ENCODE measurements around the gene ITGBL1.

The ITGBL1 gene, protein sequence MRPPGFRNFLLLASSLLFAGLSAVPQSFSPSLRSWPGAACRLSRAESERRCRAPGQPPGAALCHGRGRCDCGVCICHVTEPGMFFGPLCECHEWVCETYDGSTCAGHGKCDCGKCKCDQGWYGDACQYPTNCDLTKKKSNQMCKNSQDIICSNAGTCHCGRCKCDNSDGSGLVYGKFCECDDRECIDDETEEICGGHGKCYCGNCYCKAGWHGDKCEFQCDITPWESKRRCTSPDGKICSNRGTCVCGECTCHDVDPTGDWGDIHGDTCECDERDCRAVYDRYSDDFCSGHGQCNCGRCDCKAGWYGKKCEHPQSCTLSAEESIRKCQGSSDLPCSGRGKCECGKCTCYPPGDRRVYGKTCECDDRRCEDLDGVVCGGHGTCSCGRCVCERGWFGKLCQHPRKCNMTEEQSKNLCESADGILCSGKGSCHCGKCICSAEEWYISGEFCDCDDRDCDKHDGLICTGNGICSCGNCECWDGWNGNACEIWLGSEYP

DNA sequence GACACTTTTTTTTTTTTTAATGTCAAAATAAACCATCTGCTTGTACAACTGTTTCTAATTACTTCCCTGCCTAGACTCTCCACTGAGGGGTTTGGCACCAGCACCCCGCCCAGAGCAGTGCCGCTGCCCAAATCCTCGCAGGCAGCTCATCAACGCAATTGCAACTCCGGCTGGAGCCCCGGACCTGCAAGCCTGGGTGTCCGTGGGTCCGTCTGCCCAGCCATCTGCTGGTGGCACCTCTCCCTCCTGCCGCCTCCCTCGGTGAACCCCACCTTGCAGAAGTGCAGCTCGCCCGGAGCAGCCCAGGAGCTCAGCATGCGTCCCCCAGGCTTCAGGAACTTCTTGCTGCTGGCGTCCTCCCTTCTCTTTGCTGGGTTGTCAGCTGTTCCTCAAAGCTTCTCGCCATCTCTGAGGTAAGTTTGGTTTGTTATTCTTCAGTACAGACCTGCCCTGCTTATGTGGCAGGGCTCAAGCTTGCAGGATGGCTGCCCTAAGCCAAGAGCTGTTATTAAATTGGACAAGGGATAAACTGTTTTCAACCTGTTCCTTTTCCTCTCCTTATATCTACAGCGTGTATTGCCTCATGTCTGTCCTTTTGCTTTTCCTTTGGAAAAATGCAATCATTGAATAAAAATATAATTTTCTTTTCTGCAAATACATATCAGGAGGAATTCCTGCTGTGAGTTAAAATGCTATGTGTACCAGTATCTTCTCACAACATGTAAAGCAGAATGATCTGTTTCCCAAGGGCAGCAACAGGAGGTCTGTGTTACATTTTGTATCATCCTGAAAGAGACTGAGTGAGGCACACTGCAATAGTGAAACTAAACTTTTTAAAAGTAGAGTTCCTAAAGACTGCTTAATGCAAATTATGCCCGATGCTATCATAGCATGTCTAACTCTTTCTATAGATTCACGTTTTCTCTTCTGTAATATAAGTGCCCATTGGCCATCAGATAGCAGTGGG is at the start of gene ITGBL1:
TSS of gene ITGBL1 (plus strand) at position 157 of the 967 bp plus-strand sequence. CDS start at position 316, 159 bp downstream.
- no peak for DNase-seq

- no peak for DNase-seq
Measured at GRCh38 chr13:101406791-101407190, 45.7 kb upstream of the ITGBL1 start.

GRCh38 chr13:101408154-101408553 is 44.3 kb upstream of the ITGBL1 start:
- DNase-seq = no peak

DNA sequence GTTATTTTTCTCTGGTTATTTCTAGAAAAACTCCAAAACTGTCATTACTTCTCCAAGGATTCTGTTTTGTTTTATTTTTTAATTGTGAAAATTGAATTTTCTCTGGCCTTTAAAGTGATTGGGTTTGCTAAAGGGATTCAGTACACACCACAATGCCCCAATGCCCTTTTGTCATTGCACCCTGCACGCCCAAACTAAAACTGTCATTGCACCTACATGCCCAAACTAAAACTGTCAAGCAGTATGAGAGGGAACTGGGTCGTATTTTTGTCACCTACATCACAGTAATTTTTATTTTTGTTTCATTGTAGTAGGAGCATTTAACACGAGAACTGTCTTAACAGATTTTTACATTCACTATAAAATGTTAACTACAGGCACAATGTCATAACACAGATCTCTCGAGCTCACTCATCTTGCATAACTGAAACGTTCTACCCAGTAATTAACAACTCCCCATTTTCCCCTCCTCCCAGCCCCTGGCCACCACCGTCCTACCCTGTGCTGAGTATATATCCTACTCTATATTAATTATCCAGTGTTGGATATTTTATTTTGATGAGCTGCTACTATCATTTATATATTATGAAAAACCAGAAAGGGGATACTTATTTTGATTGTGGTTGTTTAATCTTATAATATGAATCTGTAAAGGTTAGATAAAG is 43.4 kb upstream of the ITGBL1 start:
- DNase-seq = no peak

DNA sequence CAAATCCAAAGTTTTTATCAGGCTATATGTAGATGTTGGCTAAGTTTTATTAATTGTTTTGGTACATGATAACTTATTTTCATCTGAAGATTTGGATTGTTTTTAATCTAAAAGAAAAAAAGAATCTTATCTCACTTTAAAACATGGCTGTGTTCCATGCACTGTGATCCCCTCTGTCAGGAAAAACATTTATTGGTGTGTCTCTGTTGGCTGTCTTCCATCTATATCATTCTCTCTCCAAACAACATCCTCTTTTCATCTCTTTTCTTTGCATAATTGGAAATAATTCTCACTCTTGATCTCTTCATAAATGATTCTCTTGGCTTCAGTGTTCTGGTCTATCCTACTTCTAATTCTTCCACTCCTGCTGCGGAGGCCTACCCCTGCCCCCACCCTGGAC is 40.4 kb upstream of the ITGBL1 start:
- DNase-seq = no peak

DNA sequence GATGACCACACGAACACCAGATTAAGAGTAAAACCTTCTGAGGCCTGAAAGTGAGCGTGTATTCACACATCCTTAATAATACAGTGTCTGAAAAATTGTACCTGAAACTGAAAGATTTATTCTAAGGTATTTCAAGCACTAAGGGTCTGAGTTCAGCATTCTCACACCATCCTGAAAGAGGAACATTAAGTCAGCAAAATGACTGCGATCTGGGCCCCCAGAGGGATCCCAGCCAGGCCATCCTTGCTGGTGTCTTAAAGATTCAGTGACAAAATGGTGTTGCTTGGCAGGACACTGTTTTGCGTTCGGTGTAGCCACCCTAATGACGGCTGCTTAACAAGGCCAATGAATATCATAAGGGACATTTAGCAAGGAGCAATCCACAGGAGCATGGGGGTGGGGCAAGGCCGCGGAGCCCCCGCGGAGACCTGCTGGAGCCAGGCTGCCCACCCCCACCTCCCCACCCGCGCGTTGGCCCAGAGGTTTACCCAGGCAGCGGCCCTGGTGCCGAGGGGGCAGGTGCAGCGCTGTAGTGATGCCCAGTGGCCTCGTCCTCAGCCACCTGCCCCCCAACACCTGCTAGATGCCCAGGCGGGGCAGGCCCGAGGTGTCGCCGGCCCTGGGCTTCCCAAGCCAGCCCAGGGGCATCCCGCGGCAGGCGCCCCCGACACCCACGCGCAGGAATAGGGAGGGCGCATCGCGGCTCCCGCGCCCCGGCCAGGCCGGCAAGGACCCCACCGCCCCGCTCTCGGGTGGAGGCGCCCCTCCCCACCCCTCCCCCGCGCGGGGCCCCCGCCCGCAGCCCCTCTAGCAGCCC is 36.9 kb upstream of the ITGBL1 start:
- DNase-seq = peak; percentile 28 to 44

DNA sequence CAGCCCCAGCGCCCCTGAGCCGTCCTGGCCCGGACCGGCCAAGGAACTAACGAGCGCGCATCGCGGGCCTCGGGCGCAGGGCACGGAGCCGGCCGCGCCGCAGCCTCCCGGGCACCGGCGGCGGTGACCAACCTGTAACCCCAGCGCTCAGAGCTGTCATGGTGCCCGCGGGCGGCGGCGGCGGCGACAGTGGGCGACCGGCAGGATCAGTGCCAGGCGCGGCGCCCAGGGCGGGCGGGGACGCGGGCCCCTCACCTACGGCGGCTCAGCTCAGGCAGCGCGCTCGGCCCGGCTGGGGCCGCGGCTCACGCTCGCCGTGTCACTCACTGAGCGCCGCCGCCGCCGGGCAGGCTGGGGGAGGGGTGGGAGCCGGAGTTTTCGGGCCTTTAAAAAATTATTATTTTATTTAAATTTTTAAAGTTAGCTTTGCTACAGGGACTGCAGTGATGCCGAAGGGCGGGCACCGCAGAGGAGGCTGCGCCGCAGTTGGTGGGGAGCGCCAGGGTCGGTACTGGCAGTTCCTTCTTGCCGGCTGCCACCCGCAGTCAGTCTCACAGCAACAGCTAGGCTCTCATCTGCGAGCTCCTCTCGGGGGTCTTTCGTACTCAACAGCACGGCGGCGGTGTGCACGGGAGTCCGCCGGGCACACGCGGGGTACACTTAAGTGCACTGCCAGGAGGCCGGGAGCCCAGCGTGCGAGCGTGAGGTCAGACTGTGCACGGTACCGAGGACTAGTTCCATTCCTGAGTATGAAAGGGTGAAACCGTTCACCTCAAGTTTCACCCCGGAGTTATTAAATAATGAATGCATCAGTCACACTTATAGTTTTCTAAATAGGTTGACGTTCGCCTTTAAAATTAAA is 36.1 kb upstream of the ITGBL1 start, which contains the start of gene NALCN:
TSS of gene NALCN (minus strand) at position 328 of the 862 bp plus-strand sequence. CDS start 17,382 bp downstream, outside the sequence.
- DNase-seq = peak; percentile 33 to 61

- peak; percentile 61 to 84 for DNase-seq
Measured at GRCh38 chr13:101417043-101417406, 35.5 kb upstream of the ITGBL1 start.

DNA sequence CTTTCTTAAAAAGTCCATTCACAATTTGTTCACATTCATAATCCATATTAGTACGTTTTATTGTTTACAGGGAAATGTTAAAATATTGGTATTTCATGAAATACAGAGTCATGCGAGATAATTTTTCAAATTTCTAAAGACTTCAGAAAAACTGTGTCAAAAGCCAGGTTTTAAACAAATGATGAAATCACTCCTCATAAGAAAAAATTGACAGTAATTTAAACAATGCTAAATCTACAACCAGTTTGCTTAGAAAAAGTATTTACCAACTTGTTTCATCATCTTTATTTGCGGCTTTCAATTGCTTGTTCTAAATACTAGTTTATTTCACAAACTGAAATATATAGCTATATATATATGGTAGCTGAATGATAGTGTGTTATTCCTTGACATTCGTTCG is 35.0 kb upstream of the ITGBL1 start:
- no peak for DNase-seq

DNA sequence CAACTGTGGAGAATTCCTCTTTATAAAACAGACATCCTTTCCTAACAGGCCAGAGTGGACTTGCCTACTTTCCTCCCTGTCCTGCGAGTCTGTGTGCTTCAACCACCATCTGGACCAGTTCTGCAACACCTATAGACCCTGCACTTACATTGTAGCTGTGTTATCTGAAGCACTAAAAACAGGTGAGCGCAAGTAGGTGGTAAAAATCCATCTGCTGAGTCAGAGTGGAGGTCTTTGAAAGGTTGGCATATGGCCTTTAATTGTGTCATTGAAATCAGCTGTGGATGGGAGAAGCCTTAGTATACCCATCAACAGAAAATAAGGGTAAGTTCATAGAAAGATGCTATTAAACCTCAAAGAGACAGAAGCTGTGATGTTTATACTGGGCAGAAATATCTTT is 28.6 kb upstream of the ITGBL1 start:
- no peak for DNase-seq

DNA sequence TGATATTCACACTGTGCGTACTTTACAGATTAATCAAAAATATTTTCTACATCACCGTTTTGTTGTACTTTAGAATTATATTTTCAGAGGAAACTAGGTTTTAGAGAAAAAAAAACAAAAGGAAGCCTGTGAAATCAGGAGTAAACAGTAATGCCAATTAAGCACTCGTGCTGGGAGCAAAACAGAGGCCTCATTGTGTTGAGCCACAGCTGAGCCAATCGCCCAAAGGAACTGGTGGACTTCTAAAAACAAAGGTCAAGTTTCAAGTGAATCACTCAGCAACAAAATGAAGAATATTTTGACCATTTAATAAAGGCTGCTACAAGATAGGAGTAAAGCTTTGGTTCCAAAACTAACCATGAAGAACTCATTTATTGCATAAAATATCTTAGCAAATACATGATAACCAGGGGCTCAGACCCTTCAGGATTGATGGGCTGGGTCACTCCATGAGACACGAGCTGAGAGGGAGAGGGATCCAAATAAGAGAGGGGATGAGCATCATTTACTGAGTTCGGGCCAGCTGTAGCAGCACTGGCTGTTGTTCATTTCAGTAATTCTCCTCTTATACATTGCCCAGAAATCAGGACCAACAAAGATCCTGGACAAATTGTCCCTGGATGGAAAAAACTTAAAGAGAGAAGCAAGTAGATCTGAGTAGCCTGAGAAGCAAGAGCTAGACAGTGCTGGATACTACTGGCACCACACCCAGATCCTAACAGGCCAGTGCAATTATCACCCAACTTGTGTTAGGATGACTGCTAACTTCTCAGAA is 27.9 kb upstream of the ITGBL1 start:
- DNase-seq = no peak

- DNase-seq = no peak
Measured at GRCh38 chr13:101425156-101425471, 27.4 kb upstream of the ITGBL1 start.

DNA sequence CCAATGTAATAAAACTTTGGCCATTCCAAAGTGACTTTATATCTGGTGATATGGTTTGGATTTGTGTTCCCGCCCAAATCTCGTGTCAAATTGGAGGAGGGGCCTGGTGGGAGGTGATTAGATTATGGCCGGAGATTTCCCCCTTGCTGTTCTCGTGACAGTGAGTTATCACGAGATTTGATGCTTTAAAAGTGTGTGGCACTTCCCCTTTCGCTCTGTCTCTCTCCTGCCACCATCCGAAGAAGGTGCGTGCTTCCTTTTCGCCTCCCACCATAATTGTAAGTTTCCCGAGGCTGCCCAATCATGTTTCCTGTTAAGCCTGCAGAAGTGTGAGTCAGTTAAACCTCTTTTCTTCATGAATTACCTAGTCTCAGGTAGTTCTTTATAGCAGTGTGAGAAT is 26.9 kb upstream of the ITGBL1 start:
- no peak for DNase-seq

GRCh38 chr13:101429733-101430132 is 22.7 kb upstream of the ITGBL1 start:
- no peak for DNase-seq

- no peak for DNase-seq
Measured at GRCh38 chr13:101433895-101434294, 18.6 kb upstream of the ITGBL1 start.

DNA sequence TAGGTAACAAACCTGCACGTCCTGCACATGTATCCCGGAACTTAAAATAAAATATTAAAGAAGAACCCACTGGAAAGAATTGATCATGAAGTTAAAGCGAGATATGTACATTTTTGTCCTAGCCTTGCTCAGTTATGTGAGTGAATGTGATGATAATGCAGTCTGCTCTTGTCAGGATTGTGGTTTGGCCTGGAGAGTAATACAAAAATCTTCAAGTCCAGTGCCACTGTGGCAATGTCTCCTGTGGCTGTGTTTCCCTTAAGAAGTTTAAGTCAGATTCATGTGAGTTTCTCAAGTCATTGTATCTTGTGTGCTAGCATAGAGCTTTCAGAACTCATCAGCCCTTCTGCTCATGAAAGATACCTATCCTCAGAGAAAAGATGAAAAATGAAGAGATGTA is 18.0 kb upstream of the ITGBL1 start:
- no peak for DNase-seq

DNA sequence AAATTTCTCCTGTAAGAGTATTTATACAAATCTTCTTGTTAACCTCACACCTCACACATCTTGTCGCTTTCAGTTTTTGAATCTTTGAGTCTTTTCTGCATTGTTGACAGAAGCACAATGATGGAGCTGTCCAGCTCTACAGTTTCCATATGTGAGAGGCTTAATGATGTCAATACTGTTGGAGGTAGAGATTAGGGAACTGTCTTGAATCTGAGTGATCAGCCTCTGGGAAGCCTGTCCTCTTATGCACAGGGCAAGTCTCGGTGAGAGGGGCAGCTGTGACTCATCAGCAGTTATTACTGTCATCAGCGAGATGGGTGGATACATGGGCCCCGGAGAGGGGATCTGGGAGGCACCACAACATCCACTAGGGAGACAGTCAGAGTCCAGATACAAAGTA is 4.6 kb upstream of the ITGBL1 start:
- DNase-seq = no peak

- no peak for DNase-seq
Measured at GRCh38 chr13:101449790-101450748, 2.4 kb upstream of the ITGBL1 start.

- no peak for DNase-seq
Measured at GRCh38 chr13:101450749-101451130, 1.7 kb upstream of the ITGBL1 start.

Data from NCI-H2081 (cell line).